HepG2 (cell line): ENCODE measurements around the gene CACNA1H. TPM values are rescaled to one million over a fixed set of nuclear protein-coding genes. Genes with fewer than 3 reads are reported as not detected.

ENCODE experiments used
- ARNT2 ChIP-seq: sonication (generic); formaldehyde crosslinking; IDR thresholded peaks from 2 replicates; pipeline ENCODE4 v1.8.0; 2022; ENCODE audit warnings: mild to moderate bottlenecking, low read depth, missing genetic modification reagents, moderate library complexity
- ASH2L ChIP-seq: fragments of 300-600, 200-600 bp; sonication (generic); IDR thresholded peaks from 2 replicates; pipeline ENCODE4 v1.7.0; 2017; ENCODE audit warnings: low read depth, mild to moderate bottlenecking, moderate library complexity, mixed read lengths, low read length; ENCODE audit not compliant: insufficient read length
- EEA1 ChIP-seq: sonication (generic); formaldehyde crosslinking; IDR thresholded peaks from 2 replicates; pipeline ENCODE4 v1.5.1; 2020; ENCODE audit warnings: mild to moderate bottlenecking, missing genetic modification reagents, borderline replicate concordance
- EED ChIP-seq: sonication (generic); formaldehyde crosslinking; IDR thresholded peaks from 2 replicates; pipeline ENCODE4 v1.5.0; 2020; ENCODE audit warnings: mild to moderate bottlenecking, missing genetic modification reagents
- KAT8 ChIP-seq: IDR thresholded peaks from 2 replicates; pipeline ENCODE4 v1.6.1; 2016; ENCODE audit warnings: missing genetic modification reagents, missing compliant biosample characterization
- MAZ ChIP-seq, 2 experiments: sonication (generic) in 1 of 2; formaldehyde crosslinking in 1 of 2; IDR thresholded peaks; 2 replicates each; pipeline versions ENCODE4 v1.5.0 to v1.6.1; 2012 to 2020; ENCODE audit warnings: low read depth in 2 of 2, mild to moderate bottlenecking in 2 of 2, borderline replicate concordance in 1 of 2, improper control_type of control experiment in 1 of 2, low read length in 1 of 2, missing genetic modification reagents in 1 of 2, moderate library complexity in 1 of 2
- MTA1 ChIP-seq: sonication (generic); formaldehyde crosslinking; IDR thresholded peaks from 2 replicates; pipeline ENCODE4 v1.4.0; 2020; ENCODE audit warnings: missing genetic modification reagents, mild to moderate bottlenecking, borderline replicate concordance
- MTF2 ChIP-seq: sonication (generic); formaldehyde crosslinking; IDR thresholded peaks from 2 replicates; pipeline ENCODE4 v1.5.0; 2020; ENCODE audit warnings: missing genetic modification reagents, borderline replicate concordance
- RAD21 ChIP-seq: fragments of 450-650 bp; formaldehyde crosslinking; IDR thresholded peaks from 2 replicates; pipeline ENCODE4 v1.5.0; 2020; ENCODE audit warnings: mild to moderate bottlenecking
- SETDB1 ChIP-seq: sonication (generic); formaldehyde crosslinking; IDR thresholded peaks from 2 replicates; pipeline ENCODE4 v1.5.1; 2020; ENCODE audit warnings: missing genetic modification reagents, mild to moderate bottlenecking, borderline replicate concordance
- YEATS2 ChIP-seq: sonication (generic); formaldehyde crosslinking; IDR thresholded peaks from 2 replicates; pipeline ENCODE4 v1.4.0; 2020; ENCODE audit warnings: missing genetic modification reagents, borderline replicate concordance
- ZNF460 ChIP-seq: sonication (generic); formaldehyde crosslinking; IDR thresholded peaks from 2 replicates; pipeline ENCODE4 v1.5.1; 2020; ENCODE audit warnings: missing genetic modification reagents, mild to moderate bottlenecking, borderline replicate concordance
- ZNF75D ChIP-seq: sonication (generic); formaldehyde crosslinking; IDR thresholded peaks from 2 replicates; pipeline ENCODE4 v1.8.1; 2023; ENCODE audit warnings: missing genetic modification reagents, mild to moderate bottlenecking, borderline replicate concordance
- ZNF891 ChIP-seq: sonication (generic); formaldehyde crosslinking; IDR thresholded peaks from 2 replicates; pipeline ENCODE4 v1.5.0; 2020; ENCODE audit warnings: mild to moderate bottlenecking, missing genetic modification reagents
- polyA plus RNA-seq, 8 experiments: library from polyadenylated mRNA; depleted of rRNA in 3 of 8; stranded (reverse) in 7 of 8; unstranded in 1 of 8; fragments of >200 nt; fragmentation: Illumina TruSeq in 4 of 8; extraction: Trizol in 4 of 8; gene quantifications; 2 replicates each; pipeline versions ENCODE4 v1.2.1 to v1.2.3, GENCODE V29; 2011 to 2016; ENCODE audit warnings: low read depth in 4 of 8, missing spikeins in 1 of 8, mixed read lengths in 1 of 8; ENCODE audit not compliant: insufficient read depth in 1 of 8
- total RNA-seq, 5 experiments: library from RNA; depleted of rRNA; stranded (reverse); fragments of >200 nt; fragmentation: Illumina TruSeq; extraction: Trizol; gene quantifications; 2 replicates each; pipeline ENCODE4 v1.2.3, GENCODE V29; 2016; ENCODE audit warnings: low read depth in 1 of 5
- TF ChIP-seq, protein P1 (sequence below), 2 experiments: sonication (generic) in 1 of 2; formaldehyde crosslinking in 1 of 2; IDR thresholded peaks; 2 replicates each; pipeline versions ENCODE4 v1.6.1 to v1.9.0; 2014 to 2022; ENCODE audit warnings: antibody characterized with exemption in 1 of 2, borderline replicate concordance in 1 of 2, inconsistent platforms in 1 of 2, low read depth in 1 of 2, missing genetic modification reagents in 1 of 2
- TF ChIP-seq, protein P2 (sequence below): sonication (generic); formaldehyde crosslinking; IDR thresholded peaks from 2 replicates; pipeline ENCODE4 v1.8.1; 2022; ENCODE audit warnings: mild to moderate bottlenecking, missing genetic modification reagents
- TF ChIP-seq, protein P3 (sequence below): sonication (generic); formaldehyde crosslinking; IDR thresholded peaks from 2 replicates; pipeline ENCODE4 v1.8.0; 2022; ENCODE audit warnings: mild to moderate bottlenecking, missing genetic modification reagents
- TF ChIP-seq, protein P4 (sequence below): IDR thresholded peaks from 2 replicates; pipeline ENCODE4 v1.6.1; 2016
- TF ChIP-seq, protein P5 (sequence below): sonication (generic); formaldehyde crosslinking; IDR thresholded peaks from 2 replicates; pipeline ENCODE4 v1.4.0; 2020; ENCODE audit warnings: missing genetic modification reagents

CACNA1H gene
- total and polyA plus RNA-seq, 2 of the 13 experiments (the other 11 are each of a cell fraction or from before 2014, with no cell fraction given), result 0.40 to 1.8 TPM

DNA sequence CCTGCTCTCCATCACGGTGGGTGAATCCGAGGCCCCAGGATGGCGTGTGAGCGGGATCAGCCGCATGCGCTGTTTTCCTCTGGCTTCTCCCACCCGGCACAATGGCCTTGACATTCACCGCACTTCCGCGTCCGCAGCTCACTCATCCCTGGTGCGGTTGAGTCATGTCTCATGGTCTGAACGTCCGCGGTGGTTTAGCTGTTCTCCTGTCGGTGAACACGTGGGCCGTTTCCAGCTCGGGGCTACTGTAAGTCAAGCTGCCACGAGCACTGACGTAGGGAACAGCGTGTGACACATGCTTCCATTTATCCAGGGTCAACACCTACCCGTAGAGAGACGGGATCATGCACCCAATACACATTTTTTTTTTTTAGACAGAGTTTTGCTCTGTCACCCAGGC lies 15.3 kb upstream of the CACNA1H start (continued):
- TF ChIP-seq KAT8 (CRISPR knock-in tag), result 0 out of 2 replicates have a peak, but pooled peaks have one; percentile 56
- TF ChIP-seq ARNT2, result no peak
- no peak for TF ChIP-seq MTA1 (CRISPR knock-in tag)
- TF ChIP-seq RAD21, result no peak
- TF ChIP-seq ZNF891 (CRISPR knock-in tag), result no peak
- TF ChIP-seq, protein P1, sequence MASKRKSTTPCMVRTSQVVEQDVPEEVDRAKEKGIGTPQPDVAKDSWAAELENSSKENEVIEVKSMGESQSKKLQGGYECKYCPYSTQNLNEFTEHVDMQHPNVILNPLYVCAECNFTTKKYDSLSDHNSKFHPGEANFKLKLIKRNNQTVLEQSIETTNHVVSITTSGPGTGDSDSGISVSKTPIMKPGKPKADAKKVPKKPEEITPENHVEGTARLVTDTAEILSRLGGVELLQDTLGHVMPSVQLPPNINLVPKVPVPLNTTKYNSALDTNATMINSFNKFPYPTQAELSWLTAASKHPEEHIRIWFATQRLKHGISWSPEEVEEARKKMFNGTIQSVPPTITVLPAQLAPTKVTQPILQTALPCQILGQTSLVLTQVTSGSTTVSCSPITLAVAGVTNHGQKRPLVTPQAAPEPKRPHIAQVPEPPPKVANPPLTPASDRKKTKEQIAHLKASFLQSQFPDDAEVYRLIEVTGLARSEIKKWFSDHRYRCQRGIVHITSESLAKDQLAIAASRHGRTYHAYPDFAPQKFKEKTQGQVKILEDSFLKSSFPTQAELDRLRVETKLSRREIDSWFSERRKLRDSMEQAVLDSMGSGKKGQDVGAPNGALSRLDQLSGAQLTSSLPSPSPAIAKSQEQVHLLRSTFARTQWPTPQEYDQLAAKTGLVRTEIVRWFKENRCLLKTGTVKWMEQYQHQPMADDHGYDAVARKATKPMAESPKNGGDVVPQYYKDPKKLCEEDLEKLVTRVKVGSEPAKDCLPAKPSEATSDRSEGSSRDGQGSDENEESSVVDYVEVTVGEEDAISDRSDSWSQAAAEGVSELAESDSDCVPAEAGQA (IDR thresholded peaks at IDR 0.05; ENCODE audit: low read depth), result no peak
- TF ChIP-seq, protein P1 (CRISPR knock-in tag; IDR thresholded peaks at IDR 0.05; ENCODE audit: borderline replicate concordance), result no peak
- TF ChIP-seq SETDB1 (CRISPR knock-in tag), result no peak
- no peak for TF ChIP-seq MTF2
- no peak for TF ChIP-seq ZNF460 (CRISPR knock-in tag)
- TF ChIP-seq, protein P2, sequence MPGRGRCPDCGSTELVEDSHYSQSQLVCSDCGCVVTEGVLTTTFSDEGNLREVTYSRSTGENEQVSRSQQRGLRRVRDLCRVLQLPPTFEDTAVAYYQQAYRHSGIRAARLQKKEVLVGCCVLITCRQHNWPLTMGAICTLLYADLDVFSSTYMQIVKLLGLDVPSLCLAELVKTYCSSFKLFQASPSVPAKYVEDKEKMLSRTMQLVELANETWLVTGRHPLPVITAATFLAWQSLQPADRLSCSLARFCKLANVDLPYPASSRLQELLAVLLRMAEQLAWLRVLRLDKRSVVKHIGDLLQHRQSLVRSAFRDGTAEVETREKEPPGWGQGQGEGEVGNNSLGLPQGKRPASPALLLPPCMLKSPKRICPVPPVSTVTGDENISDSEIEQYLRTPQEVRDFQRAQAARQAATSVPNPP (CRISPR knock-in tag), result no peak
- no peak for TF ChIP-seq EEA1 (CRISPR knock-in tag)
- no peak for TF ChIP-seq ASH2L
- no peak for TF ChIP-seq MAZ (IDR thresholded peaks at IDR 0.05; ENCODE audit: borderline replicate concordance, low read depth, low read length)
- no peak for TF ChIP-seq MAZ (CRISPR knock-in tag; IDR thresholded peaks at IDR 0.05; ENCODE audit: low read depth)
- TF ChIP-seq, protein P3, sequence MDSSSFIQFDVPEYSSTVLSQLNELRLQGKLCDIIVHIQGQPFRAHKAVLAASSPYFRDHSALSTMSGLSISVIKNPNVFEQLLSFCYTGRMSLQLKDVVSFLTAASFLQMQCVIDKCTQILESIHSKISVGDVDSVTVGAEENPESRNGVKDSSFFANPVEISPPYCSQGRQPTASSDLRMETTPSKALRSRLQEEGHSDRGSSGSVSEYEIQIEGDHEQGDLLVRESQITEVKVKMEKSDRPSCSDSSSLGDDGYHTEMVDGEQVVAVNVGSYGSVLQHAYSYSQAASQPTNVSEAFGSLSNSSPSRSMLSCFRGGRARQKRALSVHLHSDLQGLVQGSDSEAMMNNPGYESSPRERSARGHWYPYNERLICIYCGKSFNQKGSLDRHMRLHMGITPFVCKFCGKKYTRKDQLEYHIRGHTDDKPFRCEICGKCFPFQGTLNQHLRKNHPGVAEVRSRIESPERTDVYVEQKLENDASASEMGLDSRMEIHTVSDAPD (CRISPR knock-in tag), result no peak
- TF ChIP-seq, protein P4, sequence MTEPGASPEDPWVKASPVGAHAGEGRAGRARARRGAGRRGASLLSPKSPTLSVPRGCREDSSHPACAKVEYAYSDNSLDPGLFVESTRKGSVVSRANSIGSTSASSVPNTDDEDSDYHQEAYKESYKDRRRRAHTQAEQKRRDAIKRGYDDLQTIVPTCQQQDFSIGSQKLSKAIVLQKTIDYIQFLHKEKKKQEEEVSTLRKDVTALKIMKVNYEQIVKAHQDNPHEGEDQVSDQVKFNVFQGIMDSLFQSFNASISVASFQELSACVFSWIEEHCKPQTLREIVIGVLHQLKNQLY, result peak; percentile 61
- TF ChIP-seq YEATS2 (CRISPR knock-in tag), result peak; percentile 71; the same call in 1 of the 2 replicates
- TF ChIP-seq EED (CRISPR knock-in tag), result no peak
- TF ChIP-seq, protein P5, sequence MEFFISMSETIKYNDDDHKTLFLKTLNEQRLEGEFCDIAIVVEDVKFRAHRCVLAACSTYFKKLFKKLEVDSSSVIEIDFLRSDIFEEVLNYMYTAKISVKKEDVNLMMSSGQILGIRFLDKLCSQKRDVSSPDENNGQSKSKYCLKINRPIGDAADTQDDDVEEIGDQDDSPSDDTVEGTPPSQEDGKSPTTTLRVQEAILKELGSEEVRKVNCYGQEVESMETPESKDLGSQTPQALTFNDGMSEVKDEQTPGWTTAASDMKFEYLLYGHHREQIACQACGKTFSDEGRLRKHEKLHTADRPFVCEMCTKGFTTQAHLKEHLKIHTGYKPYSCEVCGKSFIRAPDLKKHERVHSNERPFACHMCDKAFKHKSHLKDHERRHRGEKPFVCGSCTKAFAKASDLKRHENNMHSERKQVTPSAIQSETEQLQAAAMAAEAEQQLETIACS, result no peak
- no peak for TF ChIP-seq ZNF75D (CRISPR knock-in tag)
